ENCODE data around the gene INKA1.

GRCh38 chr3:49842843-49843517, 39.9 kb downstream of the INKA1 start:
- TF ChIP-seq EZH2 (IDR thresholded peaks at IDR 0.05) (no peak), POLR2AphosphoS5 (IDR thresholded peaks at IDR 0.05; ENCODE audit: borderline replicate concordance, low read depth, low read length) (no peak)

Measured in SK-N-MC (cell line).